H1 (cell line): Measurements from ENCODE around the gene NONO. TPM values are rescaled to one million over a fixed set of nuclear protein-coding genes. Genes with fewer than 3 reads are reported as not detected.

ENCODE experiments used
- CTCF ChIA-PET: fragments of 300-600 bp; sonication (Branson Sonifier 250); formaldehyde crosslinking; loops from one replicate; lab custom pipeline; 2021; ENCODE audit not compliant: partially characterized antibody; lab: Charles Lee
- POLR2A ChIA-PET: fragments of 300-600 bp; sonication (Branson Sonifier 250); formaldehyde crosslinking; loops from one replicate; lab custom pipeline; 2021; ENCODE audit warnings: inconsistent platforms; ENCODE audit not compliant: partially characterized antibody; lab: Charles Lee
- DNase-seq, 2 experiments: peaks; one replicate each; pipeline versions ENCODE4 v3.0.0 to v3.0.0-alpha.2; 2010 to 2022; ENCODE audit warnings: low spot score in 2 of 2, low read depth in 1 of 2, mixed read lengths in 1 of 2
- FAIRE-seq: peaks from 2 replicates; lab custom pipeline; 2011; peaks lifted over from hg19 to GRCh38; lab: Jason Lieb, UNC
- H2AFZ ChIP-seq: 2 replicates; pipeline ENCODE4 v1.8.1; 2012; ENCODE audit warnings: low read length, inconsistent platforms
- H2AK5ac ChIP-seq: 2 replicates; pipeline ENCODE4 v1.6.1; 2013; ENCODE audit warnings: low read depth, low read length
- H2BK120ac ChIP-seq: replicated peaks from 2 replicates; pipeline ENCODE3; 2013; ENCODE audit warnings: low read depth, low read length, inconsistent platforms
- H2BK12ac ChIP-seq: 2 replicates; pipeline ENCODE4 v1.6.1; 2013; ENCODE audit warnings: low read depth, low read length
- H2BK15ac ChIP-seq: 2 replicates; pipeline ENCODE4 v1.6.1; 2013; ENCODE audit warnings: low read length
- H2BK20ac ChIP-seq: 2 replicates; pipeline ENCODE4 v1.6.1; 2013; ENCODE audit warnings: low read length
- H2BK5ac ChIP-seq: 2 replicates; pipeline ENCODE4 v1.6.1; 2013; ENCODE audit warnings: low read depth, low read length
- H3K14ac ChIP-seq: 2 replicates; pipeline ENCODE4 v1.6.1; 2013; ENCODE audit warnings: inconsistent platforms; ENCODE audit not compliant: insufficient read length
- H3K18ac ChIP-seq: 2 replicates; pipeline ENCODE4 v1.6.1; 2013; ENCODE audit warnings: low read length; ENCODE audit errors: extremely low read depth
- H3K23ac ChIP-seq: 2 replicates; pipeline ENCODE4 v1.6.1; 2013; ENCODE audit warnings: inconsistent platforms; ENCODE audit not compliant: insufficient read length
- H3K23me2 ChIP-seq: 2 replicates; pipeline ENCODE4 v1.6.1; 2013; ENCODE audit warnings: low read depth, low read length
- H3K27ac ChIP-seq: 2 replicates; pipeline ENCODE4 v1.6.1; 2011; ENCODE audit warnings: low read depth, low read length, inconsistent platforms
- H3K27me3 ChIP-seq, 4 experiments: replicated peaks in 1 of 4; 1 replicate in 1 of 4; 2 replicates in 3 of 4; pipeline versions ENCODE4 v1.6.1 to v1.8.1; 2011 to 2013; ENCODE audit warnings: low read length in 3 of 4, mild to moderate bottlenecking in 3 of 4, inconsistent platforms in 2 of 4, mixed read lengths in 2 of 4, moderate library complexity in 1 of 4; ENCODE audit not compliant: control insufficient read depth in 3 of 4, insufficient read depth in 3 of 4; ENCODE audit errors: extremely low read depth in 1 of 4
- H3K36me3 ChIP-seq, 4 experiments: 2 replicates each; pipeline versions ENCODE4 v1.6.1 to v1.8.1; 2011 to 2013; ENCODE audit warnings: mild to moderate bottlenecking in 4 of 4, low read length in 3 of 4, moderate library complexity in 2 of 4, control low read depth in 1 of 4, inconsistent platforms in 1 of 4; ENCODE audit not compliant: insufficient read depth in 4 of 4, control insufficient read depth in 2 of 4
- H3K4ac ChIP-seq: replicated peaks from 2 replicates; pipeline ENCODE3; 2013; ENCODE audit warnings: low read length, low read depth, mixed read lengths, inconsistent platforms; ENCODE audit not compliant: insufficient read length
- H3K4me1 ChIP-seq, 4 experiments: replicated peaks in 1 of 4; 1 replicate in 1 of 4; 2 replicates in 3 of 4; pipeline versions ENCODE4 v1.6.1 to v1.8.1; 2011 to 2013; ENCODE audit warnings: low read length in 3 of 4, inconsistent platforms in 2 of 4, mixed read lengths in 1 of 4; ENCODE audit not compliant: insufficient read depth in 4 of 4, control insufficient read depth in 3 of 4
- H3K4me2 ChIP-seq, 2 experiments: 2 replicates each; pipeline versions ENCODE4 v1.6.1 to v1.8.1; 2011 to 2013; ENCODE audit warnings: low read depth in 2 of 2, low read length in 2 of 2, control low read depth in 1 of 2, inconsistent platforms in 1 of 2, mild to moderate bottlenecking in 1 of 2; ENCODE audit not compliant: insufficient read depth in 1 of 2
- H3K4me3 ChIP-seq, 4 experiments: fragments of 200-600, 300-600 bp in 1 of 4; sonication (generic), shearing (Covaris generic), sonication (Bioruptor Twin) in 1 of 4; 2 replicates each; pipeline versions ENCODE4 v1.5.1 to v1.8.1; 2011 to 2016; ENCODE audit warnings: low read length in 4 of 4, low read depth in 3 of 4, control low read depth in 2 of 4, inconsistent platforms in 2 of 4, mild to moderate bottlenecking in 2 of 4, mixed read lengths in 1 of 4, moderate library complexity in 1 of 4; ENCODE audit not compliant: insufficient read depth in 2 of 4; ENCODE audit errors: extremely low read depth in 1 of 4
- H3K56ac ChIP-seq: replicated peaks from 2 replicates; pipeline ENCODE3; 2013; ENCODE audit warnings: low read depth, mild to moderate bottlenecking, mixed read lengths, low read length, inconsistent platforms; ENCODE audit not compliant: insufficient read length
- H3K79me1 ChIP-seq: 2 replicates; pipeline ENCODE4 v1.6.1; 2013; ENCODE audit warnings: low read depth, low read length, control low read depth
- H3K79me2 ChIP-seq, 2 experiments: 2 replicates each; pipeline versions ENCODE4 v1.6.1 to v1.8.1; 2012 to 2013; ENCODE audit warnings: low read length in 2 of 2, mild to moderate bottlenecking in 2 of 2, inconsistent platforms in 1 of 2; ENCODE audit not compliant: insufficient read depth in 2 of 2, control insufficient read depth in 1 of 2
- H3K9ac ChIP-seq, 4 experiments: replicated peaks in 1 of 4; 1 replicate in 1 of 4; 2 replicates in 3 of 4; pipeline versions ENCODE4 v1.6.1 to v1.8.1; 2011 to 2013; ENCODE audit warnings: low read depth in 3 of 4, low read length in 3 of 4, control low read depth in 2 of 4, mild to moderate bottlenecking in 2 of 4, moderate library complexity in 2 of 4, inconsistent platforms in 1 of 4; ENCODE audit errors: extremely low read depth in 1 of 4
- H3K9me3 ChIP-seq, 2 experiments: 2 replicates each; pipeline versions ENCODE4 v1.6.1 to v1.8.1; 2012 to 2013; ENCODE audit warnings: mild to moderate bottlenecking in 2 of 2, moderate library complexity in 2 of 2, control low read depth in 1 of 2, inconsistent platforms in 1 of 2, low read depth in 1 of 2, low read length in 1 of 2, mixed read lengths in 1 of 2; ENCODE audit not compliant: insufficient read depth in 2 of 2
- H4K20me1 ChIP-seq, 2 experiments: replicated peaks in 1 of 2; 2 replicates each; pipeline versions ENCODE3 to v1.8.1; 2011 to 2013; ENCODE audit warnings: inconsistent platforms in 2 of 2, low read length in 2 of 2, mild to moderate bottlenecking in 1 of 2; ENCODE audit not compliant: insufficient read depth in 2 of 2, control insufficient read depth in 1 of 2
- H4K5ac ChIP-seq: 2 replicates; pipeline ENCODE4 v1.6.1; 2013; ENCODE audit warnings: low read length, low read depth, mixed read lengths, inconsistent platforms; ENCODE audit not compliant: insufficient read length
- H4K8ac ChIP-seq: 2 replicates; pipeline ENCODE4 v1.8.0; 2013; ENCODE audit warnings: mild to moderate bottlenecking, moderate library complexity, low read length, inconsistent platforms; ENCODE audit not compliant: insufficient read depth; ENCODE audit errors: extremely low read depth
- H4K91ac ChIP-seq: replicated peaks from 2 replicates; pipeline ENCODE3; 2013; ENCODE audit warnings: low read length, mixed read lengths, inconsistent platforms; ENCODE audit not compliant: insufficient read length
- ASH2L ChIP-seq: fragments of 200-600, 300-600 bp; sonication (generic); IDR thresholded peaks from one replicate; pipeline ENCODE4 v1.7.1; 2017; ENCODE audit warnings: low read length
- BACH1 ChIP-seq: IDR thresholded peaks from 2 replicates; pipeline ENCODE4 v1.6.1; 2012; ENCODE audit warnings: low read length, improper control_type of control experiment
- JUN ChIP-seq: IDR thresholded peaks from 2 replicates; pipeline ENCODE4 v1.6.1; 2011; ENCODE audit warnings: low read depth, mild to moderate bottlenecking, improper control_type of control experiment, low read length
- KDM4A ChIP-seq: IDR thresholded peaks from one replicate; pipeline ENCODE4 v1.7.1; 2012; ENCODE audit warnings: low read depth, mild to moderate bottlenecking, moderate library complexity, low read length, inconsistent platforms; ENCODE audit not compliant: severe bottlenecking
- RFX5 ChIP-seq: IDR thresholded peaks from 2 replicates; pipeline ENCODE4 v1.6.1; 2011; ENCODE audit warnings: low read depth, low read length, improper control_type of control experiment, borderline replicate concordance
- SAP30 ChIP-seq: fragments of 300-600 bp; sonication (generic); IDR thresholded peaks from 2 replicates; pipeline ENCODE4 v1.7.1; 2012; ENCODE audit warnings: low read length, moderate library complexity, mild to moderate bottlenecking, inconsistent platforms; ENCODE audit not compliant: insufficient read depth, insufficient replicate concordance
- SIN3A ChIP-seq, 2 experiments: IDR thresholded peaks in 1 of 2; conservative IDR thresholded peaks in 1 of 2; 2 replicates each; pipeline ENCODE4 v1.6.1; 2011 to 2012; ENCODE audit warnings: low read length in 2 of 2, improper control_type of control experiment in 1 of 2, low read depth in 1 of 2, mild to moderate bottlenecking in 1 of 2
- TBP ChIP-seq: IDR thresholded peaks from 2 replicates; pipeline ENCODE4 v1.6.1; 2011; ENCODE audit warnings: low read depth, low read length, improper control_type of control experiment
- WGBS, 2 experiments: shearing (Covaris generic) in 1 of 2; methylation state at CpG; one replicate each; pipeline versions ENCODE4 v1.1.6 to v1.1.7; 2013 to 2015; ENCODE audit warnings: low lambda C conversion rate in 2 of 2, mixed read lengths in 2 of 2, inconsistent platforms in 1 of 2, low coverage in 1 of 2, missing lambda C conversion rate in 1 of 2; ENCODE audit not compliant: insufficient replicate concordance in 2 of 2, insufficient coverage in 1 of 2, insufficient read length in 1 of 2; ENCODE audit errors: extremely low coverage in 1 of 2, missing lambda C conversion rate in 1 of 2; 5-methylcytosine and 5-hydroxymethylcytosine counted together
- polyA plus RNA-seq, 7 experiments: library from polyadenylated mRNA; depleted of rRNA in 3 of 7; stranded (reverse) in 5 of 7; unstranded in 2 of 7; fragments of >200 nt in 5 of 7; fragments of 200-250 nt in 2 of 7; gene quantifications; 1 replicate in 5 of 7; 2 replicates in 1 of 7; 4 replicates in 1 of 7; pipeline versions ENCODE4 v1.2.1 to v1.2.3, GENCODE V29; 2011 to 2013; ENCODE audit warnings: missing spikeins in 2 of 7, mixed read lengths in 2 of 7
- total RNA-seq: library from RNA; stranded (reverse); fragmentation: NEBNext Ultra II Directional; extraction: Animal tissue kit (Norgen Biotek cat#: 25700); gene quantifications from 2 replicates; pipeline ENCODE4 v1.2.1, GENCODE V29; 2021

The NONO gene
- total and polyA plus RNA-seq, 2 of the 8 experiments (the other 6 are each of a cell fraction or from before 2014, with no cell fraction given) = 641 to 728 TPM

DNA sequence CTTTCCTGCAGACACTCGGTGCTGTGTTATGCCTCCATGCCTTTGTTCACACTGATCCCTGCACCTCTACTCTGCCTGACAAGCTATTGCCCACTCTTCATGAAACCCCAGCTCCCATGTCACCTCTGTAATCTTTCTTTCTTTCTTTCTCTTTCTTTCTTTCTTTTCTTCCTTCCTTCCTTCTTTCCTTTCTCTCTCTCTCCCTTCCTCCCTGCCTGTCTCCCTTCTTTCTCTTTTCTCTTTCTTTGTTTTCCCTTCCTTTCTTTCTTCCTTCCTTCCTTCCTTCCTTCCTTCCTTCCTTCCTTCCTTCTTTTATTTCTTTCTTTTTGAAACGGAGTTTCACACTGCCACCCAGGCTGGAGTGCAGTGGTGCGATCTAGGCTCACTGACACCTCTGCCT is 48.0 kb upstream of the NONO start (continued):
- TF ChIP-seq ASH2L = no peak
- TF ChIP-seq, all 59 proteins: peak for 0

GRCh38 chrX:71236836-71237235 is 46.6 kb upstream of the NONO start:
- no peak overlapping the region for H3K4ac ChIP-seq
- ChIA-PET POLR2A (no interaction called here), CTCF (no interaction called here)
- no peak overlapping the region for H2BK15ac ChIP-seq
- no peak overlapping the region for H2BK120ac ChIP-seq
- H3K9me3 ChIP-seq = no peaks in the 10 kb centered on the region
- H3K56ac ChIP-seq = no peak overlapping the region
- no peak overlapping the region for H4K91ac ChIP-seq
- no peaks in the 10 kb centered on the region for H3K79me1 ChIP-seq
- H3K23me2 ChIP-seq = no peaks in the 10 kb centered on the region
- no peak overlapping the region for H2AFZ ChIP-seq
- no peak overlapping the region for H4K5ac ChIP-seq
- H2AK5ac ChIP-seq = no peak overlapping the region
- no CpG with 5 or more reads among the region's 1 CpG for WGBS, 2 experiments
- H3K23ac ChIP-seq = no peak overlapping the region
- H4K8ac ChIP-seq = no peak overlapping the region
- H3K4me1 ChIP-seq = no peaks in the 10 kb centered on the region
- no peak overlapping the region for H3K9ac ChIP-seq
- no peak overlapping the region for H2BK5ac ChIP-seq
- no peak overlapping the region for H3K18ac ChIP-seq
- peaks cover 0 to 22% (median 11%) of the 10 kb centered on the region in 4 experiments; a peak in 6 of 8 replicates for H3K36me3 ChIP-seq
- DNase-seq (no peak), FAIRE-seq (no peak)
- H3K27ac ChIP-seq = no peak overlapping the region
- no peak overlapping the region for H2BK12ac ChIP-seq
- H3K27me3 ChIP-seq = no peaks in the 10 kb centered on the region
- H3K79me2 ChIP-seq = no peaks in the 10 kb centered on the region
- peaks cover 0 to 3% of the 10 kb centered on the region in 2 experiments for H4K20me1 ChIP-seq
- no peak overlapping the region for H2BK20ac ChIP-seq
- no peak for TF ChIP-seq TBP
- TF ChIP-seq RFX5 = no peak
- TF ChIP-seq SIN3A (conservative IDR thresholded peaks at IDR 0.05 in 1 of 2, IDR thresholded peaks at IDR 0.05 in 1 of 2; ENCODE audit: low read depth in 1 of 2, low read length in 2 of 2) = no peak
- TF ChIP-seq KDM4A = no peak
- TF ChIP-seq JUN = no peak
- TF ChIP-seq BACH1 = no peak
- TF ChIP-seq SAP30 = no peak
- no peak overlapping the region for H3K4me3 ChIP-seq
- no peak overlapping the region for H3K14ac ChIP-seq
- no peak overlapping the region for H3K4me2 ChIP-seq
